ENCODE results near the gene SAXO2. TPM values are rescaled to one million over a fixed set of nuclear protein-coding genes. Genes with fewer than 3 reads are reported as not detected.
"Not testable (repeated sequence)": the region's sequence is repeated elsewhere in the genome, so short reads cannot be mapped to it uniquely, and the experiment has no call there.

The SAXO2 gene
- total RNA-seq, 2 donors from 2014 or later: not detected

GRCh38 chr15:82307714-82308081 is 45.1 kb downstream of the SAXO2 start:
- H3K9me3 ChIP-seq: no peaks in the 10 kb centered on the region
- no peak for TF ChIP-seq CTCF (IDR thresholded peaks at IDR 0.05)
- no peaks in the 10 kb centered on the region for H3K36me3 ChIP-seq
- H3K27ac ChIP-seq: no peak overlapping the region
- H3K4me1 ChIP-seq: peaks cover 0 to 3% of the 10 kb centered on the region in 2 donors
- H3K27me3 ChIP-seq: no peaks in the 10 kb centered on the region
- no peak for DNase-seq (ENCODE audit: low spot score)
- H3K4me3 ChIP-seq: no peak overlapping the region

DNA sequence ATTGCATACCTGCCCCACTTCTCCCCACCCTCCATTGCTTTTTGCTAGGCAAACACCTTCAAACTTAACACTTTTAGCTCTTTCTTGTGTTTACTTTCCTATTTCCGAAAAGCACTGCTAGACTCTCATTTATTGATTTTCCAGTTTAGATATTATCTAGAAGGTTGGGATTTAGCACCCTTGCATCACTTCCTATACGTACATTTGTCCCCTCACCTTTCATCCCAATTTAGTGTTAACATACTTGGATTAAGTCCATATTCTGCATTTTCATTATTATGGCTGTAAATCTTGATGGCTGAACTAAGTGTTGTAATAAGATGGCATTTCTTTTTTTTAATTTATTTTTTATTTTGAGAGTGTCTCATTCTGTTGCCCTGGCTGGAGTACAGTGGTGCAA is 47.2 kb downstream of the SAXO2 start:
- TF ChIP-seq CTCF (IDR thresholded peaks at IDR 0.05): no peak
- H3K9me3 ChIP-seq: no peaks in the 10 kb centered on the region
- DNase-seq (ENCODE audit: low spot score): no peak

DNA sequence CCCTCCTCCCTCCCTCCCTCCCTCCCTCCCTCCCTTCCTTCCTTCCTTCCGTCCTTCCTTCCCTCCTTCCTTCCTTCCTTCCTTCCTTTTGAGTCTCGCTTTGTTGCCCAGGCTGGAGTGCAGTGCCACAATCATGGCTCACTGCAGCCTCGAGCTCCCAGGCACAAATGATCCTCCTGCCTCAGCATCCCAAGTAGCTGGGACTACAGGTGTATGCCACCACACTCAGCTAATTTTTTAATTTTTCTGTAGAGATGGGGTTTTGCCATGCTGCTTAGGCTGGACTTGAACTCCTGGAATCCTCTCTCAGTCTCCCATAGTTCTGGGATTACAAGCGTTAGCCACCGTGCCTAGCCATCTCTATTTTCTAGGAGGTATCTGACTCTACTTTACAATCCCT is 48.7 kb downstream of the SAXO2 start:
- not testable (repeated sequence) for H3K4me3 ChIP-seq, H3K27ac ChIP-seq, H3K4me1 ChIP-seq, H3K36me3 ChIP-seq, H3K27me3 ChIP-seq, H3K9me3 ChIP-seq
- DNase-seq (ENCODE audit: low spot score): peak; percentile 40

More for the DNA sequence above, 47.2 kb downstream of the SAXO2 start:
- Histone ChIP-seq H3K27ac (no peak overlapping the region), H3K4me1 (peaks cover 0 to 3% of the 10 kb centered on the region in 2 donors), H3K36me3 (no peaks in the 10 kb centered on the region), H3K27me3 (no peaks in the 10 kb centered on the region), H3K4me3 (no peak overlapping the region)

DNA sequence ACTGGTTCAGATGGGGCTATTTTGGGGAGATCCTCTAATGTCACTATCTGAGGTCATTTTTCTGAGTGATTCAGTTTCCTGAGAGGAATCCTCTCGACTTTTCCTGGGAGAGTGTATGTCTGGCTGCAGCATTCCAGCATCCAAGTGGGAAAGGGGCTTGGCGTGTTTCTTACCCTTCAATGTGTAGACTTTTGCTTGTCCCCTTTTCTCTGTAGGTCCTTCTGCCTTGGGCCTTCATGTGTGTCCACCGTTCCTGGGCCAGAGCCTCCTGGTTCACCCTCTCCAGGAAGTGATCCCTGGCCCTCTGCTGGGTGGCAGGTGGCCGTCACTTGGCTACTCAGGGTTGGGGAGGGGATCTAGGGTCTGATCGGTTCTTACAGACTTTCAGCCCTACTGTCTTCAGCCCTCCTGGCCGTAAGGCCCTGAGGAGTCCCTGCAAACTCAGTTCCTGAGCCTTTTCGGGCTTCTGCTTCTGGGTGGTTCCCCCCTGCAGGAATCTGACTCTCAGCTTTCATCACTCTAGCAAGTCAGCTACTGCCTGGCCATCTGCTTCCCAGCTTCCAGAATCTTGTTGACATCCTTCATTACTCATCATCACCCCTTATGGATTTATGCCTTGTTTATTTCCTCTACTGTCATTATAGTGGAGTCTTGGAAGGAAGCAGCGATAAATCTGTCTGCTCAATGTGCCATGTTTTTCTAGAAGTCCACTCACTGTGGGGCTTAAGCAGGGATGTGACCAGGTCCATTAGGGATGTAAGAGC is 50.1 kb downstream of the SAXO2 start:
- no peaks in the 10 kb centered on the region for H3K27me3 ChIP-seq
- no peak overlapping the region for H3K27ac ChIP-seq
- H3K9me3 ChIP-seq: no peaks in the 10 kb centered on the region
- DNase-seq (ENCODE audit: low spot score): peak; percentile 40
- TF ChIP-seq CTCF (IDR thresholded peaks at IDR 0.05): no peak
- H3K36me3 ChIP-seq: no peaks in the 10 kb centered on the region
- no peak overlapping the region for H3K4me3 ChIP-seq
- H3K4me1 ChIP-seq: no peaks in the 10 kb centered on the region

- Histone ChIP-seq H3K36me3 (no peaks in the 10 kb centered on the region), H3K27ac (no peak overlapping the region), H3K27me3 (no peaks in the 10 kb centered on the region), H3K9me3 (no peaks in the 10 kb centered on the region), H3K4me1 (no peaks in the 10 kb centered on the region), H3K4me3 (no peak overlapping the region)
- DNase-seq (ENCODE audit: low spot score): peak; percentile 51
- no peak for TF ChIP-seq CTCF (IDR thresholded peaks at IDR 0.05)
Measured at GRCh38 chr15:82313446-82313845, 50.8 kb downstream of the SAXO2 start.

DNA sequence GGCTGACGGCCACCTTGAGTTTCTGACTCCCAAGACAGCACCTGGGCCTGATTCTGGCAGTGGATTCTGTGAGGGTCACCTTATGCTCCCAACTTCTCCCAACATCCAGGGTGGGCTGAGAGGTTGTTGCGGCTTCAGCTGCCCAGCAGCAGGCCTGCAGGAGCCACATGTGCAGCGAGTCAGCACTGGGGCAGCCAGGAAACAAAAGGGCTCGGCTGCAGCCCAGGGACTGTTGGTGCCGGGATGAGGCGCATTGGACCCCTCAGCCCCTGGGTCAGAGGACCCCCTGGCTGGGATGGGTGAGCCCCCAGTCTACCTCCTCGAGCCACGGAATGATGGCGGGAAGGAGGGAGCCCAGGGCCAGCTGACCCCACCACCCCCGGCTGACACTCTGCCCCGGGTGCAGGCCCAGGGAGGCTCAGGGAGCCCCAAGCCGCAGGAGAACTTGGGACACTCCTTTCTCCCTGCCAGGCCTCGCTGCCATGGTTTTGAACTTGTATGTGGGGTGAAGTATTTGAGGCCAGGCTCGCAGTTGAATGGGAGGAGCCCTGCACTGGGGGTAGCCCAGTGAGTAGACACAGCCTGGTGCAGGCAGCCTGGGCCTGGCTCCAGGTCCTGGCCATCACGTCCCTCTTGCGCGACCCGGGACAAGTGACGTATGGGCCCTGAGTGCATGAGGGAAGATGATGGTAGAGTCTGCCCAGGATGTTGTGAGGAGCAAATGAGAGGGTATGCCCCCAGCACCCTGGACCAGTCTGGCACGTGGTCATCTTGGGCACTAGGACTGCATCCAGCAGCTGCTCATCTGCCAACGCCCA is 51.5 kb downstream of the SAXO2 start:
- not testable (repeated sequence) for H3K36me3 ChIP-seq; DNase-seq (ENCODE audit: low spot score); H3K4me1 ChIP-seq; H3K4me3 ChIP-seq; H3K9me3 ChIP-seq; H3K27me3 ChIP-seq; H3K27ac ChIP-seq

Data from right atrium auricular region (tissue), 2 donors.